Measurements from ENCODE around the gene WFDC2. TPM values are rescaled to one million over a fixed set of nuclear protein-coding genes. Genes with fewer than 3 reads are reported as not detected.

WFDC2 gene
- total RNA-seq, result 172 TPM
- long read RNA-seq, transcript WFDC2-204 (4 exons, 614 nt), result major isoform, 16 of 23 reads
- long read RNA-seq, partial matches to known transcripts, result 6 of 23 reads
- long read RNA-seq, other reads (novel, unspliced or antisense), result 1 of 23 reads

GRCh38 chr20:45469336-45470261, at the start of gene WFDC2:
WFDC2 (plus strand) TSS chr20:45469753; CDS start chr20:45469782, 29 bp downstream.
- Histone ChIP-seq H3K27ac (peak within 1 kb of the TSS; percentile 71), H3K36me3 (no peaks in the 10 kb centered on the region), H3K4me1 (peaks cover 24% of the 10 kb centered on the region), H3K9me3 (no peaks in the 10 kb centered on the region), H3K27me3 (ENCODE audit: low read depth) (peaks cover 36% of the 10 kb centered on the region), H3K4me3 (peak within 1 kb of the TSS; percentile 61)
- DNase-seq (peak; percentile 81), ATAC-seq (peak; percentile 83 to 84)
- intact Hi-C loops (cut with DNase I), result no loop called here
- TF ChIP-seq CTCF (IDR thresholded peaks at IDR 0.05), result no peak

- Histone ChIP-seq H3K4me1 (peaks cover 32% of the 10 kb centered on the region), H3K4me3 (no peak overlapping the region), H3K27ac (peak overlapping the region; percentile 60), H3K27me3 (ENCODE audit: low read depth) (no peaks in the 10 kb centered on the region), H3K9me3 (no peaks in the 10 kb centered on the region), H3K36me3 (peaks cover 70% of the 10 kb centered on the region)
- no peak for ATAC-seq
- DNase-seq, result no peak
- no peak for TF ChIP-seq CTCF (IDR thresholded peaks at IDR 0.05)
- intact Hi-C loops (cut with DNase I), result no loop called here
These were observed 49.4 kb upstream of the WFDC2 start for GRCh38 chr20:45420125-45420524.

GRCh38 chr20:45423700-45424099, 45.9 kb upstream of the WFDC2 start:
- Histone ChIP-seq H3K27ac (no peak overlapping the region), H3K36me3 (peaks cover 79% of the 10 kb centered on the region), H3K4me1 (peaks cover 7% of the 10 kb centered on the region), H3K4me3 (no peak overlapping the region), H3K27me3 (ENCODE audit: low read depth) (no peaks in the 10 kb centered on the region), H3K9me3 (no peaks in the 10 kb centered on the region)
- intact Hi-C loops (cut with DNase I), result no loop called here
- ATAC-seq, result no peak
- no peak for TF ChIP-seq CTCF (IDR thresholded peaks at IDR 0.05)
- no peak for DNase-seq

- no peak for ATAC-seq
- no peak for TF ChIP-seq CTCF (IDR thresholded peaks at IDR 0.05)
- Histone ChIP-seq H3K4me1 (no peaks in the 10 kb centered on the region), H3K27ac (no peak overlapping the region), H3K36me3 (peaks cover 61% of the 10 kb centered on the region), H3K27me3 (ENCODE audit: low read depth) (no peaks in the 10 kb centered on the region), H3K9me3 (no peaks in the 10 kb centered on the region), H3K4me3 (no peak overlapping the region)
- DNase-seq, result no peak
- intact Hi-C loops (cut with DNase I), result no loop called here
These were observed 44.0 kb upstream of the WFDC2 start for GRCh38 chr20:45425561-45425960.

- intact Hi-C loops (cut with DNase I), result no loop called here
These were observed 43.1 kb upstream of the WFDC2 start for GRCh38 chr20:45426320-45427016.

More at GRCh38 chr20:45426320-45427016, 43.1 kb upstream of the WFDC2 start:
- H3K36me3 ChIP-seq, result peaks cover 52% of the 10 kb centered on the region
- no peaks in the 10 kb centered on the region for H3K4me1 ChIP-seq
- H3K9me3 ChIP-seq, result no peaks in the 10 kb centered on the region
- H3K4me3 ChIP-seq, result no peak overlapping the region
- no peaks in the 10 kb centered on the region for H3K27me3 ChIP-seq (ENCODE audit: low read depth)
- DNase-seq (no peak), ATAC-seq (no peak)
- TF ChIP-seq CTCF (IDR thresholded peaks at IDR 0.05), result no peak
- H3K27ac ChIP-seq, result no peak overlapping the region

Data from lower lobe of right lung (tissue), 2 donors.